MCF 10A (cell line): Measurements from ENCODE around the gene C1QL2. TPM values are rescaled to one million over a fixed set of nuclear protein-coding genes. Genes with fewer than 3 reads are reported as not detected.

Source experiments
- BruUV-seq: library from RNA; stranded (reverse); fragments of 400-500 nt; replicated peaks from 2 replicates; lab custom pipeline; 2021; lab: Mats Ljungman, UMichigan
- CTCF ChIA-PET: fragments of 300-600 bp; sonication (Branson Sonifier 250); formaldehyde crosslinking; extraction: SDS; loops from one replicate; lab custom pipeline; 2021; ENCODE audit warnings: antibody characterized with exemption, inconsistent platforms; lab: Yijun Ruan, JAX
- POLR2A ChIA-PET: fragments of 300-600, 350-650 bp; sonication (Branson Sonifier 250); formaldehyde crosslinking; extraction: SDS; loops from one replicate; lab custom pipeline; 2020; ENCODE audit warnings: antibody characterized with exemption, inconsistent platforms; lab: Yijun Ruan, JAX
- DNase-seq: peaks from one replicate; pipeline ENCODE4 v3.0.0-alpha.2; 2018; ENCODE audit not compliant: unreplicated experiment
- H3K27ac Mint-ChIP-seq: one replicate; pipeline ENCODE4 v1.8.0; 2022; ENCODE audit warnings: mild to moderate bottlenecking, low read depth, mixed read lengths; ENCODE audit not compliant: unreplicated experiment
- H3K27me3 Mint-ChIP-seq: one replicate; pipeline ENCODE4 v1.8.0; 2022; ENCODE audit warnings: mixed read lengths; ENCODE audit not compliant: insufficient read depth, unreplicated experiment
- H3K36me3 Mint-ChIP-seq: one replicate; pipeline ENCODE4 v1.8.0; 2022; ENCODE audit warnings: mild to moderate bottlenecking, moderate library complexity, mixed read lengths; ENCODE audit not compliant: insufficient read depth, unreplicated experiment
- H3K4me1 Mint-ChIP-seq: one replicate; pipeline ENCODE4 v1.8.0; 2022; ENCODE audit warnings: mixed read lengths; ENCODE audit not compliant: insufficient read depth, unreplicated experiment
- H3K4me3 Mint-ChIP-seq: one replicate; pipeline ENCODE4 v1.8.0; 2022; ENCODE audit warnings: mild to moderate bottlenecking, moderate library complexity, mixed read lengths; ENCODE audit not compliant: unreplicated experiment
- H3K9me3 Mint-ChIP-seq: one replicate; pipeline ENCODE4 v1.8.0; 2022; ENCODE audit warnings: mixed read lengths; ENCODE audit not compliant: unreplicated experiment
- intact Hi-C: fragments of 100-400 bp; cut with micrococcal nuclease; formaldehyde crosslinking; loops from 2 replicates; pipeline ENCODE4 v1.14.1; 2022
- total RNA-seq: library from RNA; stranded (reverse); gene quantifications from 2 replicates; pipeline ENCODE4 v1.2.3, GENCODE V29; 2022
- TF ChIP-seq, protein P1 (sequence below): fragments of 200-600 bp; IDR thresholded peaks from one replicate; pipeline ENCODE4 v1.8.0; 2022; ENCODE audit warnings: antibody characterized with exemption, mild to moderate bottlenecking; ENCODE audit not compliant: unreplicated experiment

Gene C1QL2
- total RNA-seq, 1 experiment from 2014 or later = not detected

GRCh38 chr2:119126650-119127049 lies 31.9 kb downstream of the C1QL2 start:
- CTCF ChIA-PET = interaction anchor here (0.7 to 1.5 kb wide), 7 partner anchors 10 to 958 kb away, joined by 3 to 5 read pairs (median 3); no protein-coding TSS in a partner anchor
- DNase-seq = peak; percentile 50

DNA sequence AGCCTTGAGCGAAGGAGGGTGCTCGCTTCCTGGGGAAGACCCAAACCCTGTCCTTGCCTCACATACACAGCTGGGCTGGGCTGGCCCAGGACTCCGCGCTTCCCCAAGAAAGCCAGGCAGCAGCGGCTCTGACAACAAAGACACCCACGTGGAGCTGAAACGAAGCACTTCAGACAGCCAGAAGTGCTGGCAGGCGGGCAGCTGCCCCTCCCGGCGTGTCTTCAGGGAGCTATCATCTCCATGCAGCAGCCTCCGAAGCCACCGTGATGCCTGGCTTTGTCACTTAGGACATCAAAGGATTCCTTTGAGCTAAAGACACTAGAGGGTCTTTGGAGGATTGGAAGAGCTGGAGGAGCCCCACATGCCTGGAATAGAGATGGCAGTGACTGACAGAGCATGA lies 35.2 kb downstream of the C1QL2 start:
- ChIA-PET CTCF (interaction anchor here (1.4 to 1.9 kb wide), 2 partner anchors 10 to 242 kb away, joined by 5 to 6 read pairs; no protein-coding TSS in a partner anchor), POLR2A (no interaction called here)
- no peaks in the 10 kb centered on the region for H3K9me3 Mint-ChIP-seq
- H3K27ac Mint-ChIP-seq = no peak overlapping the region
- peaks cover 51% of the 10 kb centered on the region for H3K27me3 Mint-ChIP-seq
- BruUV-seq = no TSS peak
- H3K4me1 Mint-ChIP-seq = no peaks in the 10 kb centered on the region
- no peak overlapping the region for H3K4me3 Mint-ChIP-seq
- H3K36me3 Mint-ChIP-seq = no peaks in the 10 kb centered on the region
- DNase-seq = no peak
- TF ChIP-seq, protein P1, sequence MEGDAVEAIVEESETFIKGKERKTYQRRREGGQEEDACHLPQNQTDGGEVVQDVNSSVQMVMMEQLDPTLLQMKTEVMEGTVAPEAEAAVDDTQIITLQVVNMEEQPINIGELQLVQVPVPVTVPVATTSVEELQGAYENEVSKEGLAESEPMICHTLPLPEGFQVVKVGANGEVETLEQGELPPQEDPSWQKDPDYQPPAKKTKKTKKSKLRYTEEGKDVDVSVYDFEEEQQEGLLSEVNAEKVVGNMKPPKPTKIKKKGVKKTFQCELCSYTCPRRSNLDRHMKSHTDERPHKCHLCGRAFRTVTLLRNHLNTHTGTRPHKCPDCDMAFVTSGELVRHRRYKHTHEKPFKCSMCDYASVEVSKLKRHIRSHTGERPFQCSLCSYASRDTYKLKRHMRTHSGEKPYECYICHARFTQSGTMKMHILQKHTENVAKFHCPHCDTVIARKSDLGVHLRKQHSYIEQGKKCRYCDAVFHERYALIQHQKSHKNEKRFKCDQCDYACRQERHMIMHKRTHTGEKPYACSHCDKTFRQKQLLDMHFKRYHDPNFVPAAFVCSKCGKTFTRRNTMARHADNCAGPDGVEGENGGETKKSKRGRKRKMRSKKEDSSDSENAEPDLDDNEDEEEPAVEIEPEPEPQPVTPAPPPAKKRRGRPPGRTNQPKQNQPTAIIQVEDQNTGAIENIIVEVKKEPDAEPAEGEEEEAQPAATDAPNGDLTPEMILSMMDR = no peak
- intact Hi-C loops = no loop called here

More at GRCh38 chr2:119126650-119127049, 31.9 kb downstream of the C1QL2 start:
- peaks cover 51% of the 10 kb centered on the region for H3K27me3 Mint-ChIP-seq
- TF ChIP-seq, protein P1 = peak; percentile 57
- H3K9me3 Mint-ChIP-seq = no peaks in the 10 kb centered on the region
- no peaks in the 10 kb centered on the region for H3K36me3 Mint-ChIP-seq
- intact Hi-C loops = loop anchor here (1.0 kb wide), 1 partner anchor 244 kb away; no protein-coding TSS in a partner anchor
- no peak overlapping the region for H3K27ac Mint-ChIP-seq
- no peak overlapping the region for H3K4me3 Mint-ChIP-seq
- BruUV-seq = no TSS peak
- POLR2A ChIA-PET = no interaction called here
- H3K4me1 Mint-ChIP-seq = no peaks in the 10 kb centered on the region

DNA sequence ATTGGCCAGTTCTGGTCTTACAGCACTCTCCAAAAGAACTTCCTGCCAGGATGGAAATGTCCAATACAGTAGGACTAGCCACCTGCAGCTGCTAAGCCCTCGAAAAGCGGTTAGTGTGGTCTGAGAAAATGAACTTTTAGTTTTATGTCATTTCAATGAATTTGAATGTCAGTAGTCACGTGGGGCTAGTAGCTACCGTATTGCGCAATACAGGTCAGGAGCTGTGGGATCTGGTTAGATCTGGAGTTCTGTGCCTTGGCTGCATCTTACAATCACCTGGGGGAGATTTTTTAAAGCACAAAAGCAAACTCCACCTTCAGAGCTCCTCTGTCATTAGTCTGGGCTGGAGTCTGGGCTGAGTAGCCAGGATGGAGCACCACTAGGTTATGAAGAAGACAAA lies 35.9 kb downstream of the C1QL2 start:
- TF ChIP-seq, protein P1 = no peak
- BruUV-seq = no TSS peak
- peak; percentile 5 for DNase-seq
- Mint-ChIP-seq H3K4me1 (no peaks in the 10 kb centered on the region), H3K4me3 (no peak overlapping the region), H3K27me3 (peaks cover 58% of the 10 kb centered on the region), H3K9me3 (no peaks in the 10 kb centered on the region), H3K36me3 (no peaks in the 10 kb centered on the region), H3K27ac (no peak overlapping the region)
- intact Hi-C loops = no loop called here
- ChIA-PET POLR2A (no interaction called here), CTCF (interaction anchor here (1.4 to 1.9 kb wide), 2 partner anchors 10 to 241 kb away, joined by 5 to 6 read pairs; no protein-coding TSS in a partner anchor)

DNA sequence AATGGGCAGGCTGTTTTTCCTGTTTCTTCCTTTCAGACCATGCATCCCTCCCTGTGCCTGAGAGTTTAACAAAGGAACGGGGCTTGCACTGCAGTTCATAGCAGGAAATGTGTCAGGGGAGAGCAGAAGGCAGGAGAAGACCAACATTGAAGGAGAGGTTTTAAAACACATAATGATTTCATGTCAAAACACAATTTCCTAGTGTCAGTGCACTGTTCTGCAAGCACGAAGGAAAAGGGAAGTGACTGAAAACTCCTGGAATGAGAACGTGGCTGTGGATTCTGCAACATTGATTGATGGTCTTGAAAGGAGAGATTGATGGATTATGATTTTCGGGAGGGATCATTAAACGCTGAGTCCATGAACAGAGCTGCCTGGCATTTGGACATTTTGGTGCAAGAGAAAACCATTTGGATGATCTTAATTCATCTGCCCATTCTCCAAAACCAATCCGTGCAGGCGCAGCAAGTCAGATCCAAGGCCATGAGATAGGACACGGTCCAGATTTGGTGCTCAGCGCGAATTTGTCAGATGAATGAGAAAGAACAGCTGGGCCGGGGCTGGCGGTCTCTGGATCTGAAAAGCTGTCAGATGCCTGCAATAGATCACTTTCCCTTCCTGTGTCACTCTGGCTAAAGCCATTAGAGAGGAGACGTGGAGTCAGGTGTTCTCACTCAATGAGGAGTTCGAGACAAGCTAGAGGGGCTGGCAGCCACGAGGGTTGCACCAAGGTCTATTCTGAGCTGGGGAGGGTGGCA lies 38.4 kb downstream of the C1QL2 start:
- Mint-ChIP-seq H3K4me1 (no peaks in the 10 kb centered on the region), H3K4me3 (no peak overlapping the region), H3K27ac (no peak overlapping the region), H3K9me3 (no peaks in the 10 kb centered on the region), H3K36me3 (no peaks in the 10 kb centered on the region), H3K27me3 (peaks cover 74% of the 10 kb centered on the region)
- intact Hi-C loops = no loop called here
- CTCF ChIA-PET = interaction anchor here (0.8 kb wide), 1 partner anchor 238 kb away, joined by 4 read pairs; no protein-coding TSS in a partner anchor
- DNase-seq = no peak
- POLR2A ChIA-PET = no interaction called here
- TF ChIP-seq, protein P1 = no peak
- no TSS peak for BruUV-seq
